Thoracic aorta (tissue), 2 donors: Measurements from ENCODE around the gene GAPDHS. TPM values are rescaled to one million over a fixed set of nuclear protein-coding genes. Genes with fewer than 3 reads are reported as not detected.

Experiments
- ATAC-seq: fragments of 150-250 bp; one replicate; pipeline ENCODE4 v1.8.0; 2017; ENCODE audit warnings: low read depth; ENCODE audit not compliant: insufficient number of reproducible peaks, low FRiP score
- DNase-seq: peaks from one replicate; pipeline ENCODE4 v3.0.0-alpha.2; 2020; ENCODE audit warnings: low spot score
- H3K27ac ChIP-seq, 2 donors: fragments of 200-600 bp; sonication (generic); 1 replicate in 1 of 2; 2 replicates in 1 of 2; pipeline ENCODE4 v1.5.1; 2016; ENCODE audit warnings: mild to moderate bottlenecking in 2 of 2, moderate library complexity in 2 of 2
- H3K27me3 ChIP-seq: fragments of 200-600 bp; sonication (generic); replicated peaks from 2 replicates; pipeline ENCODE4 v1.6.0; 2016; ENCODE audit warnings: mild to moderate bottlenecking; ENCODE audit not compliant: insufficient read depth
- H3K36me3 ChIP-seq: fragments of 200-600 bp; sonication (generic); one replicate; pipeline ENCODE4 v1.5.1; 2016
- H3K4me1 ChIP-seq, 2 donors: fragments of 200-600 bp; sonication (generic); 1 replicate in 1 of 2; 2 replicates in 1 of 2; pipeline versions ENCODE4 v1.5.1 to v1.6.0; 2016; ENCODE audit warnings: low read depth in 2 of 2, mild to moderate bottlenecking in 1 of 2; ENCODE audit not compliant: control insufficient read depth in 1 of 2
- H3K4me3 ChIP-seq: fragments of 200-600 bp; sonication (generic); 2 replicates; pipeline ENCODE4 v1.5.1; 2016; ENCODE audit warnings: mild to moderate bottlenecking
- H3K9me3 ChIP-seq: fragments of 200-600 bp; sonication (generic); 2 replicates; pipeline ENCODE4 v1.5.1; 2016
- CTCF ChIP-seq: fragments of 200-600 bp; sonication (generic); IDR thresholded peaks from one replicate; pipeline ENCODE4 v1.5.1; 2019; ENCODE audit warnings: antibody characterized with exemption
- total RNA-seq, 2 donors: library from RNA; depleted of rRNA; stranded (reverse); fragments of >200 nt; gene quantifications; one replicate each; pipeline versions ENCODE4 v1.1.0 to v1.2.3, GENCODE V29; 2016

Gene GAPDHS
- total RNA-seq, 2 donors from 2014 or later: not detected

- H3K36me3 ChIP-seq: no peaks in the 10 kb centered on the region
- no peaks in the 10 kb centered on the region for H3K4me1 ChIP-seq
- ATAC-seq (no peak), DNase-seq (no peak)
- no peaks in the 10 kb centered on the region for H3K27me3 ChIP-seq
- TF ChIP-seq CTCF: no peak
- H3K27ac ChIP-seq: no peak overlapping the region
- H3K9me3 ChIP-seq: no peaks in the 10 kb centered on the region
- no peak overlapping the region for H3K4me3 ChIP-seq
Observed at GRCh38 chr19:35565016-35565856, 32.0 kb downstream of the GAPDHS start.

GRCh38 chr19:35566738-35567137 lies 33.5 kb downstream of the GAPDHS start:
- no peak for ATAC-seq

GRCh38 chr19:35569281-35569781 lies 36.1 kb downstream of the GAPDHS start:
- Histone ChIP-seq H3K27ac (no peak overlapping the region), H3K36me3 (no peaks in the 10 kb centered on the region), H3K4me3 (no peak overlapping the region), H3K4me1 (no peaks in the 10 kb centered on the region), H3K27me3 (no peaks in the 10 kb centered on the region), H3K9me3 (no peaks in the 10 kb centered on the region)
- no peak for DNase-seq
- ATAC-seq: no peak
- no peak for TF ChIP-seq CTCF

More at GRCh38 chr19:35566738-35567137, 33.5 kb downstream of the GAPDHS start:
- Histone ChIP-seq H3K4me1 (no peaks in the 10 kb centered on the region), H3K27me3 (no peaks in the 10 kb centered on the region), H3K27ac (no peak overlapping the region), H3K36me3 (no peaks in the 10 kb centered on the region), H3K9me3 (no peaks in the 10 kb centered on the region), H3K4me3 (no peak overlapping the region)
- TF ChIP-seq CTCF: no peak
- no peak for DNase-seq

GRCh38 chr19:35571406-35571965 lies 38.2 kb downstream of the GAPDHS start:
- Histone ChIP-seq H3K4me1 (no peaks in the 10 kb centered on the region), H3K27ac (no peak overlapping the region), H3K4me3 (no peak overlapping the region), H3K36me3 (no peaks in the 10 kb centered on the region), H3K27me3 (no peaks in the 10 kb centered on the region), H3K9me3 (peaks cover 11% of the 10 kb centered on the region)
- DNase-seq (no peak), ATAC-seq (no peak)
- no peak for TF ChIP-seq CTCF

- DNase-seq (no peak), ATAC-seq (no peak)
- H3K4me3 ChIP-seq: no peak overlapping the region
- H3K4me1 ChIP-seq: no peaks in the 10 kb centered on the region
- peaks cover 19% of the 10 kb centered on the region for H3K9me3 ChIP-seq
- no peak for TF ChIP-seq CTCF
- H3K27me3 ChIP-seq: no peaks in the 10 kb centered on the region
- H3K27ac ChIP-seq: no peak overlapping the region
- H3K36me3 ChIP-seq: no peaks in the 10 kb centered on the region
Observed at GRCh38 chr19:35577918-35578317, 44.7 kb downstream of the GAPDHS start.
